ENCODE measurements around the gene CD300LG.

Gene CD300LG

GRCh38 chr17:43888548-43888947 is 41.6 kb downstream of the CD300LG start:
- no peak for TF ChIP-seq CTCF (IDR thresholded peaks at IDR 0.05)

- no peak for TF ChIP-seq CTCF (IDR thresholded peaks at IDR 0.05)
These were observed 43.3 kb downstream of the CD300LG start for GRCh38 chr17:43890240-43890639.

- no peak for TF ChIP-seq CTCF (IDR thresholded peaks at IDR 0.05)
These were observed 45.1 kb downstream of the CD300LG start for GRCh38 chr17:43891851-43892646.

- no peak for TF ChIP-seq CTCF (IDR thresholded peaks at IDR 0.05)
These were observed 45.6 kb downstream of the CD300LG start for GRCh38 chr17:43892647-43892952.

GRCh38 chr17:43897831-43898230 is 50.9 kb downstream of the CD300LG start:
- TF ChIP-seq CTCF (IDR thresholded peaks at IDR 0.05), result no peak

- no peak for TF ChIP-seq CTCF (IDR thresholded peaks at IDR 0.05)
These were observed 51.5 kb downstream of the CD300LG start for GRCh38 chr17:43898446-43898845.

- no peak for TF ChIP-seq CTCF (IDR thresholded peaks at IDR 0.05)
These were observed 53.3 kb downstream of the CD300LG start for GRCh38 chr17:43900183-43900857.
